HepG2 (cell line): Measurements from ENCODE around the gene ZNRF3. TPM values are rescaled to one million over a fixed set of nuclear protein-coding genes. Genes with fewer than 3 reads are reported as not detected.
A peak's percentile ranks its signal among the peaks of the same experiment; 100 is the strongest.

Experiments used
- ATAC-seq: fragments of 200-7000 bp; cut with Tn5 transposase; 3 replicates; pipeline ENCODE4 v1.9.1; 2020; ENCODE audit warnings: mild to moderate bottlenecking, moderate library complexity
- BruUV-seq: library from RNA; stranded (reverse); fragments of 400-500 nt; replicated peaks from 2 replicates; lab custom pipeline; 2021; lab: Mats Ljungman, UMichigan
- CTCF ChIA-PET: fragments of 300-600 bp; formaldehyde crosslinking; extraction: SDS; loops from one replicate; lab custom pipeline; 2021; ENCODE audit warnings: low total read pairs, inconsistent platforms, low intra/inter-chr PET ratio; lab: Yijun Ruan, JAX
- POLR2A ChIA-PET: fragments of 350-600 bp; sonication (Branson Sonifier 250); formaldehyde crosslinking; loops from one replicate; lab custom pipeline; 2020; ENCODE audit warnings: antibody characterized with exemption, inconsistent platforms; lab: Yijun Ruan, JAX
- DNase-seq: peaks from one replicate; pipeline ENCODE4 v3.0.0-alpha.2; 2015; ENCODE audit warnings: low spot score
- FAIRE-seq: peaks from 3 replicates; lab custom pipeline; 2011; peaks lifted over from hg19 to GRCh38; lab: Jason Lieb, UNC
- H2AFZ ChIP-seq: one replicate; pipeline ENCODE4 v1.6.1; 2011; ENCODE audit warnings: low read length, inconsistent platforms
- H3K27ac ChIP-seq: fragments of 300-600 bp; 3 replicates; pipeline ENCODE4 v1.8.0; 2011; ENCODE audit warnings: mixed run types, mild to moderate bottlenecking, mixed read lengths, low read length, inconsistent platforms; ENCODE audit not compliant: insufficient read depth; ENCODE audit errors: extremely low read length
- H3K27me3 ChIP-seq, 2 experiments: fragments of 200-600 bp in 1 of 2; 2 replicates in 1 of 2; 3 replicates in 1 of 2; pipeline versions ENCODE4 v1.6.0 to v1.8.0; 2011; ENCODE audit warnings: low read length in 2 of 2, mild to moderate bottlenecking in 2 of 2, moderate library complexity in 2 of 2, inconsistent platforms in 1 of 2; ENCODE audit not compliant: insufficient read depth in 2 of 2, control insufficient read depth in 1 of 2
- H3K36me3 ChIP-seq, 2 experiments: fragments of 200-600 bp in 1 of 2; replicated peaks in 1 of 2; 2 replicates in 1 of 2; 3 replicates in 1 of 2; pipeline versions ENCODE4 v1.5.1 to v1.8.0; 2011; ENCODE audit warnings: low read length in 2 of 2, inconsistent platforms in 1 of 2; ENCODE audit not compliant: insufficient read depth in 2 of 2, control insufficient read depth in 1 of 2
- H3K4me1 ChIP-seq: 2 replicates; pipeline ENCODE4 v1.5.1; 2012; ENCODE audit warnings: low read length, inconsistent platforms; ENCODE audit not compliant: insufficient read depth
- H3K4me2 ChIP-seq: 2 replicates; pipeline ENCODE4 v1.6.0; 2011; ENCODE audit warnings: low read depth, low read length, inconsistent platforms
- H3K4me3 ChIP-seq, 3 experiments: fragments of 200-600 bp in 1 of 3; sonication (generic), shearing (Covaris generic) in 1 of 3; replicated peaks in 1 of 3; 2 replicates each; pipeline ENCODE4 v1.5.1; 2011 to 2016; ENCODE audit warnings: low read length in 3 of 3, inconsistent platforms in 2 of 3, low read depth in 2 of 3, mild to moderate bottlenecking in 2 of 3, control low read depth in 1 of 3, mixed read lengths in 1 of 3; ENCODE audit not compliant: insufficient read depth in 1 of 3
- H3K79me2 ChIP-seq: one replicate; pipeline ENCODE4 v1.6.1; 2011; ENCODE audit warnings: low read length, inconsistent platforms; ENCODE audit not compliant: insufficient read depth
- H3K9ac ChIP-seq: 2 replicates; pipeline ENCODE4 v1.6.0; 2011; ENCODE audit warnings: mild to moderate bottlenecking, low read depth, low read length, inconsistent platforms; ENCODE audit not compliant: insufficient read depth
- H3K9me3 ChIP-seq: 2 replicates; pipeline ENCODE4 v1.5.1; 2012; ENCODE audit warnings: mild to moderate bottlenecking, low read length
- H4K20me1 ChIP-seq: 2 replicates; pipeline ENCODE4 v1.6.0; 2011; ENCODE audit warnings: inconsistent platforms, mild to moderate bottlenecking, low read length, moderate library complexity; ENCODE audit not compliant: insufficient read depth
- HNF1B ChIP-seq: sonication (generic); formaldehyde crosslinking; IDR thresholded peaks from 2 replicates; pipeline ENCODE4 v1.5.1; 2020; ENCODE audit warnings: mild to moderate bottlenecking, moderate library complexity, missing genetic modification reagents
- PAXIP1 ChIP-seq: sonication (generic); formaldehyde crosslinking; conservative IDR thresholded peaks from 2 replicates; pipeline ENCODE4 v1.4.0; 2020; ENCODE audit warnings: mild to moderate bottlenecking, missing genetic modification reagents, moderate library complexity
- PHF21A ChIP-seq: sonication (generic); formaldehyde crosslinking; IDR thresholded peaks from 2 replicates; pipeline ENCODE4 v1.5.0; 2020; ENCODE audit warnings: mild to moderate bottlenecking, missing genetic modification reagents
- RBM22 ChIP-seq: fragments of 200-400 bp; formaldehyde crosslinking; optimal IDR thresholded peaks from 2 replicates; pipeline ENCODE3; 2017; ENCODE audit warnings: mild to moderate bottlenecking, low read length, moderate library complexity
- SNAPC4 ChIP-seq: sonication (generic); formaldehyde crosslinking; IDR thresholded peaks from 2 replicates; pipeline ENCODE4 v1.4.0; 2020; ENCODE audit warnings: mild to moderate bottlenecking, missing genetic modification reagents
- ZNF629 ChIP-seq: sonication (generic); formaldehyde crosslinking; conservative IDR thresholded peaks from 2 replicates; pipeline ENCODE4 v1.5.0; 2020; ENCODE audit warnings: missing genetic modification reagents
- WGBS: methylation state at CpG from one replicate; pipeline ENCODE4 v1.1.6; 2017; ENCODE audit warnings: low lambda C conversion rate; 5-methylcytosine and 5-hydroxymethylcytosine counted together
- in situ Hi-C: cut with HindIII; loops from 2 replicates; pipeline ENCODE4 v1.10.0; 2017; ENCODE audit warnings: low pct_unique_long_range_greater_than_20kb; ENCODE audit not compliant: extremely low pct_ligation_motif_present
- intact Hi-C: fragments of 100-400 bp; cut with micrococcal nuclease; formaldehyde crosslinking; loops from one replicate; pipeline ENCODE4 v1.10.0; 2022; ENCODE audit not compliant: unreplicated experiment
- polyA plus RNA-seq, 8 experiments: library from polyadenylated mRNA; depleted of rRNA in 3 of 8; stranded (reverse) in 7 of 8; unstranded in 1 of 8; fragments of >200 nt; fragmentation: Illumina TruSeq in 4 of 8; extraction: Trizol in 4 of 8; gene quantifications; 2 replicates each; pipeline versions ENCODE4 v1.2.1 to v1.2.3, GENCODE V29; 2011 to 2016; ENCODE audit warnings: low read depth in 4 of 8, missing spikeins in 1 of 8, mixed read lengths in 1 of 8; ENCODE audit not compliant: insufficient read depth in 1 of 8
- total RNA-seq, 5 experiments: library from RNA; depleted of rRNA; stranded (reverse); fragments of >200 nt; fragmentation: Illumina TruSeq; extraction: Trizol; gene quantifications; 2 replicates each; pipeline ENCODE4 v1.2.3, GENCODE V29; 2016; ENCODE audit warnings: low read depth in 1 of 5

The ZNRF3 gene
- total and polyA plus RNA-seq, 2 of the 13 experiments (the other 11 are each of a cell fraction or from before 2014, with no cell fraction given) = 20.3 to 36.7 TPM

GRCh38 chr22:28930357-28931007 is 47.1 kb downstream of the ZNRF3 start:
- no peak for FAIRE-seq
- Histone ChIP-seq H3K9me3 (no peaks in the 10 kb centered on the region), H3K9ac (no peak overlapping the region; the same call in 1 of the 2 replicates), H3K36me3 (peaks cover 2 to 11% of the 10 kb centered on the region in 2 experiments; a peak in 3 of 5 replicates), H3K27me3 (no peaks in the 10 kb centered on the region), H3K4me3 (no peak overlapping the region; a peak in 1 of 6 replicates), H3K4me1 (peaks cover 99% of the 10 kb centered on the region), H3K79me2 (peaks cover 96% of the 10 kb centered on the region), H3K4me2 (no peak overlapping the region), H4K20me1 (peaks cover 12% of the 10 kb centered on the region), H3K27ac (peak overlapping the region; percentile 55), H2AFZ (no peak overlapping the region)
- CTCF ChIA-PET = no interaction called here
- BruUV-seq = no TSS peak
- 67% methylated on average over 4 of the region's 4 CpGs for WGBS
- DNase-seq = no peak
- no peak for ATAC-seq
- in situ Hi-C loops (no loop called here), intact Hi-C loops (no loop called here)
- TF ChIP-seq HNF1B (CRISPR knock-in tag) (0 out of 2 replicates have a peak, but pooled peaks have one; percentile 26), ZNF629 (CRISPR knock-in tag) (peak; percentile 89), PAXIP1 (CRISPR knock-in tag) (no peak), RBM22 (peak; percentile 93), SNAPC4 (CRISPR knock-in tag) (no peak), PHF21A (no peak)
- POLR2A ChIA-PET = interaction anchor here (1.4 kb wide), 1 partner anchor 74 kb away, joined by 3 read pairs; no protein-coding TSS in a partner anchor
